ENCODE data around the gene RALGAPB.
"Not testable (repeated sequence)": the region's sequence is repeated elsewhere in the genome, so short reads cannot be mapped to it uniquely, and the experiment has no call there.

RALGAPB gene

GRCh38 chr20:38584099-38584763 lies 111.6 kb downstream of the RALGAPB start:
- DNase-seq (ENCODE audit: low read depth), result no peak

- DNase-seq (ENCODE audit: low read depth), result no peak
These were observed 112.9 kb downstream of the RALGAPB start for GRCh38 chr20:38585404-38586180.

- no peak for DNase-seq (ENCODE audit: low read depth)
These were observed 113.5 kb downstream of the RALGAPB start for GRCh38 chr20:38586181-38586525.

GRCh38 chr20:38588303-38588702 lies 115.7 kb downstream of the RALGAPB start:
- no peak for DNase-seq (ENCODE audit: low read depth)

GRCh38 chr20:38589351-38589750 lies 116.7 kb downstream of the RALGAPB start:
- no peak for DNase-seq (ENCODE audit: low read depth)

GRCh38 chr20:38589967-38590675 lies 117.5 kb downstream of the RALGAPB start:
- DNase-seq (ENCODE audit: low read depth), result no peak

GRCh38 chr20:38590676-38591473 lies 118.2 kb downstream of the RALGAPB start:
- no peak for DNase-seq (ENCODE audit: low read depth)

- no peak for DNase-seq (ENCODE audit: low read depth)
These were observed 119.1 kb downstream of the RALGAPB start for GRCh38 chr20:38591474-38592410.

- not testable (repeated sequence) for DNase-seq (ENCODE audit: low read depth)
These were observed 119.8 kb downstream of the RALGAPB start for GRCh38 chr20:38592411-38592790.

- DNase-seq (ENCODE audit: low read depth), result not testable (repeated sequence)
These were observed 121.6 kb downstream of the RALGAPB start for GRCh38 chr20:38594281-38594680.

GRCh38 chr20:38595886-38596285 lies 123.2 kb downstream of the RALGAPB start:
- DNase-seq (ENCODE audit: low read depth), result not testable (repeated sequence)

GRCh38 chr20:38599410-38599882 lies 126.8 kb downstream of the RALGAPB start:
- no peak for DNase-seq (ENCODE audit: low read depth)

- DNase-seq (ENCODE audit: low read depth), result no peak
These were observed 127.4 kb downstream of the RALGAPB start for GRCh38 chr20:38600057-38600456.

- DNase-seq (ENCODE audit: low read depth), result peak; percentile 3
These were observed 128.9 kb downstream of the RALGAPB start, which contains the start of gene ARHGAP40 for GRCh38 chr20:38601216-38602184. Gene ARHGAP40, plus strand, starts transcription at chr20:38601809.

- DNase-seq (ENCODE audit: low read depth), result no peak
These were observed 129.5 kb downstream of the RALGAPB start for GRCh38 chr20:38602185-38602581.

- no peak for DNase-seq (ENCODE audit: low read depth)
These were observed 130.6 kb downstream of the RALGAPB start for GRCh38 chr20:38603286-38603685.

- no peak for DNase-seq (ENCODE audit: low read depth)
These were observed 132.2 kb downstream of the RALGAPB start for GRCh38 chr20:38604873-38605303.

GRCh38 chr20:38607351-38607750 lies 134.7 kb downstream of the RALGAPB start:
- no peak for DNase-seq (ENCODE audit: low read depth)

GRCh38 chr20:38608188-38608587 lies 135.5 kb downstream of the RALGAPB start:
- DNase-seq (ENCODE audit: low read depth), result no peak

- no peak for DNase-seq (ENCODE audit: low read depth)
These were observed 137.2 kb downstream of the RALGAPB start for GRCh38 chr20:38609815-38610214.
